NB4 (cell line): Measurements from ENCODE around the gene SSH2.

Experiments used
- DNase-seq: peaks from one replicate; pipeline ENCODE4 v3.0.0; 2010; ENCODE audit warnings: low read depth
- H3K4me3 ChIP-seq: one replicate; pipeline ENCODE4 v1.5.1; 2011; ENCODE audit warnings: mild to moderate bottlenecking, low read depth, low read length, moderate library complexity
- CTCF ChIP-seq: IDR thresholded peaks from one replicate; pipeline ENCODE4 v1.5.1; 2012; ENCODE audit warnings: low read depth, low read length
- MYC ChIP-seq: IDR thresholded peaks from 2 replicates; pipeline ENCODE4 v1.6.1; 2011; ENCODE audit warnings: low read depth, low read length
- POLR2A ChIP-seq: IDR thresholded peaks from 2 replicates; pipeline ENCODE4 v1.6.1; 2011; ENCODE audit warnings: mild to moderate bottlenecking; ENCODE audit not compliant: insufficient read length; ENCODE audit errors: extremely low read depth
- TF ChIP-seq, protein P1 (sequence below): IDR thresholded peaks from 2 replicates; pipeline ENCODE4 v1.6.1; 2011; ENCODE audit warnings: low read depth, low read length

Gene SSH2

DNA sequence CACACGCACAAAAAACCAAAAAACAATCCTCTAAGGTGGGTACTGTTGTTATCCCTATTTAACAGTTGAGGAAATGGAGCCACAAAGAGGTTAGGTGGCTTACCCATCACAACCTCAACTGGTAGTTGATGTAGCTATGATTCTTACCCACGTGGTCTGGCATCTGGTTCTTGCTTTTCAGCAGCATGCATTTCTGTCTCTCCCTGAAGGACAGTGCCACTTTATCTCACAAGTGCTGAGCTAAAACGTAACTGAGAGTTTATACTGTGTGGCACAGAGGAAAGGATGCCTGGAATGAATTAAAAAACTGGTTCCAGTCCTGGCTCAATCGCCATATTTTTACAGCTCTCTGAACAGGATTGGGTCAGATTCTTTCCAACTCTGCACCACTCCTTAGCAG is 305.4 kb downstream of the SSH2 start:
- H3K4me3 ChIP-seq: no peak overlapping the region
- DNase-seq: no peak

DNA sequence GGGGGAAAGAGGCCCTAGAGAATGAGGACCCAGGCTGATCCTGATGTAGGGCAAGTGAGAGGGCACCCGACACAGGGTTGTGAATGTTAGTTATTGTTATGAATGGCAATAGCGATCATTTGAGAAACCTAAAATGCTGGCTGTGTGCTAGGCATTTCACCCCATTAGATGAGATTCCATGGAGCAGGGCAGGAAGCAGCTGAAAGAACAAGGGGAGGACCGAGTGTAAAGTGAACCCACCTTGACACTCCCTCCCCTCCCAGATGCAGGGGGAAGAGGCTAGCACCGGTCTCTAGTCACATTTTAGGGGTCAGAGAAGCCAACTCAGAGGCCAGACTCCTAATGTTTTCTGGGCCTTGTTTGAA is 306.8 kb downstream of the SSH2 start:
- TF ChIP-seq MYC (no peak), POLR2A (no peak), CTCF (no peak)
- TF ChIP-seq, protein P1, sequence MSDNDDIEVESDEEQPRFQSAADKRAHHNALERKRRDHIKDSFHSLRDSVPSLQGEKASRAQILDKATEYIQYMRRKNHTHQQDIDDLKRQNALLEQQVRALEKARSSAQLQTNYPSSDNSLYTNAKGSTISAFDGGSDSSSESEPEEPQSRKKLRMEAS: no peak
- H3K4me3 ChIP-seq: no peak overlapping the region
- DNase-seq: no peak

More for the DNA sequence above, 305.4 kb downstream of the SSH2 start:
- TF ChIP-seq, protein P1: no peak
- TF ChIP-seq MYC: no peak
- no peak for TF ChIP-seq CTCF
- TF ChIP-seq POLR2A: no peak

DNA sequence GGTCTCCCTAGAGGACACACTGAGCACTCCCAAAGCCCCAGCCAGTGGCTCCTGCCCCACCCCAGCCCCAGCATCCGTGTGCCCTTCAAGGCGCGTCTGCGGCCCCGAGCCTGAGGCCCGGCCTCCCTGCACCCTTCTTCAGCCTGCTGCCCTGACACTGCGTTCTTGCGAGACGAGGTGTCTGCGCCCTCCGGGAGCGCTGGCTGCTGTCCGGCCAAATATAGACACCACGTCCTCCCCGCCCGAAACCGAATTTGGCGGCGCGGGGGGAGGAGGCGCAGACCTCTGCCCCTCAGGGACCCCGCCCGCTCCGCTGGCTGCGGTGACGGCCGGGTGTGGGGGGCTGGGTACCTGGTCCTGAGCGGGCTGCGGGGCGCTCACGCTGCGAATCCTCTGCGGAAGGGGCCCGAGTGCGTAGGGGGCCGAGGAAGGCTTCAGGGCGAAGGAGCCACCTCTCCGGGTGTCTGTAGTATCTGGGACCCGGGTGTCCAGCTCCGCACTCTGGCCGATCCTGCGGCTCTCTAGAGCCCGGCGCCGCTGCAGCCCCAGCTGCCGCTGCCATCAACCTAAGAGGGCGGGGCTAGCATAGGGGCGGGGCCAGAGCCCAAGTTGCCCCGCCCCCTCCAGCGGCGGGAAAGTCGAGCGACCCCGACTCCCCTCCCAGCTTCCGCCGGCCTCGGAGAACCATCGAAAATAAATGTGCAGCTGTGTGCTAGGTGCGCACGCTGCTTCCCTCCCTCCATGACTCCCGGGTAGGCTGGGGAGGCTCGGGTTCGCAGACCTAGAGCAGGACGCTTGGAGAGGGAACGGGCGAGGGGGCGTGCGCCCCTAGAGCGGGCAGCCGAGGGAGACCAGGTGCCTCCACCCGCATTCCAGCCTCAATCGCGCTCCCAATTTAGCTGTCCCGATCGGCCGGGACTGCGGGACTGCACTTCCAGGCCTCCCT is 307.4 kb downstream of the SSH2 start, which contains the start of gene CORO6:
TSS of gene CORO6 (minus strand) at position 576 of the 946 bp plus-strand sequence. CDS start 1,491 bp downstream, outside the sequence.
- DNase-seq: peak; percentile 64
- peak within 1 kb of the TSS; percentile 45 for H3K4me3 ChIP-seq
- TF ChIP-seq CTCF (no peak), MYC (no peak), POLR2A (no peak)
- TF ChIP-seq, protein P1: no peak

DNA sequence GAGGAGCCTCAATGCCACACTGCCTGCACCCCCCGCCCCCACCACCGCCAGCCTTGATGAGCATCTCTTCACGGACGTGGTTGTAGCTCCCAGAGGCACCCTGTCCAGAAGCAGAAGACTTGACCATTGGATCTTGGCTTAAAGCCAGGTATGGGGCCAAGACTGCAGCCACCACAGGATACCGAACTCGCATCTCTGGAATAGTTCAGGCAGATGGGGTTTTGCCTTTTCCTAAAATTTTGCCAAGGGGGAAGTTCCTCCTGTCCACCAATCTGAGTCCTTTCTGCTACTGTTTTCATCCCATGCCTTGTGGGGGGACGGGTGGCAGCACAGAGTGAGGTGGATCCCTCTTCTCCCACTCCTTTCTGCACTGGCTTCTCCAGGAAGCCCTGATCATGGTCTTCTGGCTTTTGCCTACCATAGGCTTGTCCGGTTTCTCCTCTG is 308.3 kb downstream of the SSH2 start:
- H3K4me3 ChIP-seq: no peak overlapping the region
- TF ChIP-seq CTCF (no peak), POLR2A (no peak), MYC (no peak)
- TF ChIP-seq, protein P1: no peak
- DNase-seq: no peak

DNA sequence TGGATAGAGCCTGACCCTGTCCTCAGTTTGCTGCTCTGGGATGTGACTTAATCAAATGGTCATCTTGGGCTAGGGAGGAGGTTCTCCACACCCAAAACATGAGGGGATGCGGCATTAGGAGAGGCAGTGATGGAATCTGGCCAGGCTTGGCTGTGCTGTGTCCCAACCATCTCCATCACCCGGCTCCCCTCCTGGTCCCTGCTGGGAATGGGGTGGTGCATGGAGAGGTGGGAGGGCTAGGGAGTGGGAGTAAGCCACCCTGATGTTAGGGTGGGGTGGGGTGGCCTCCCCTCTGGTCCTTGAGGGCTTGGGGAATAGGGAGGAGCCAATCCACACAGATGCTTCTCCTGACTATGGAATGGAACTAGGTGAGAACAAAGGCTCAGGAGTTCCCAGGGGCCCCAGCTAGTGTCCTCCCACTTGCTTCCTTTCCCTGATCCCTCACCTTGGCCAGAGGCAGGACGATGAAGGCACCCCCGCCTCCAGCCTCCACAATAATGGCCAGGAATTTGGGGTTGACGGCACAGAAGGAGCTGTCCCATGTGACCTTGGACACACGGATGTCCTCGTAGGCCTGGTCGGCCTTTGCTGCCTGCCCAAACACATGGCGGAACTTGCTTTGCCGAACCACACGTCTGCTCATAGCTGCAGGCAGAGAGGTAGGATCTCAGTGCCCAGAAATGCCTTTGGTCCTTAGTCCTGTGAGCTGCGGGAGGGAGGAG is 309.1 kb downstream of the SSH2 start:
- TF ChIP-seq, protein P1: no peak
- TF ChIP-seq POLR2A: no peak
- no peak for TF ChIP-seq MYC
- no peak for TF ChIP-seq CTCF

More for the DNA sequence above, 309.1 kb downstream of the SSH2 start:
- no peak overlapping the region for H3K4me3 ChIP-seq
- DNase-seq: no peak
